Cortex of kidney (tissue), 1 donor: ENCODE data around the gene APOL2.
"Not testable (repeated sequence)": the region's sequence is repeated elsewhere in the genome, so short reads cannot be mapped to it uniquely, and the experiment has no call there.

Experiments
- DNase-seq: peaks from one replicate; lab custom pipeline; 2025; lab: John Stamatoyannopoulos, UW

Gene APOL2, protein sequence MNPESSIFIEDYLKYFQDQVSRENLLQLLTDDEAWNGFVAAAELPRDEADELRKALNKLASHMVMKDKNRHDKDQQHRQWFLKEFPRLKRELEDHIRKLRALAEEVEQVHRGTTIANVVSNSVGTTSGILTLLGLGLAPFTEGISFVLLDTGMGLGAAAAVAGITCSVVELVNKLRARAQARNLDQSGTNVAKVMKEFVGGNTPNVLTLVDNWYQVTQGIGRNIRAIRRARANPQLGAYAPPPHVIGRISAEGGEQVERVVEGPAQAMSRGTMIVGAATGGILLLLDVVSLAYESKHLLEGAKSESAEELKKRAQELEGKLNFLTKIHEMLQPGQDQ

DNA sequence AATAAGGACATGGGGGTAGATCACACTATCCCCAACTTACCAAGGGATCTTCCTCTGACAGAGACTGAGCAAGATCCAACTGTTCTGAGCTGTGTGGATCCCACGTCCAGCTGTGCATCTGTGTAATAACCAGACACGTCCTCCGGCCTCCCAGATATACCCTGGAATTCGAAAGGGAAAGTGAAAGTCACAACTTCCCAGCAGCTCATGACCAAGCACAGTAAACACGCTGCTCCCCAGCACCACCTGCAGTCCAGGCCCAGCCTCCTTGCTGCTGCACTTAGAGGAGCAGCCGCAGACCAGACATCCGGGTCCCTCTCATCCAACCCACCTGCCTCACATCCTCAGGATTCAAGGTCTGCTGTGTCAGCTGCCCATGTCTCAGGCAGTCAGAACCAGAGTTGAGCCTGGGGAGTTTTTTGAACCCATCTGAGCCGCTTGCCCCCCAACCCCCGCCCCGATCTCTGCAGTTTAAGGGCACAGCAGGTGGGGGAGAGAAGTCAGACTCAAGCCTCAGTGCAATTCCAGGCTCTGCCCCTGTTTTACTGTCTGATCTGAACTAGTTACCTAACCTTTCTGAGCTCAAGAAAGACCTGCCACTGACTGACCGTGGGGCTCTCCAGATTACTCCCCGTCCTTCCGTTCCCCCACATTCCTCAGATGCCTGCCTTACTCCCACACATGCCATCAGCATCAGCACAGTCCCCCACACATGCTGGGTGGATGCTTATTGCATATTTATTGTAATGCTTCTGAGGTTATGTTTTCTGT, at the start of gene APOL2:
Gene APOL2 (minus strand): TSS at position 127 of the 771 bp plus-strand sequence. CDS start 6,365 bp downstream, outside the sequence.
- no peak for DNase-seq

DNA sequence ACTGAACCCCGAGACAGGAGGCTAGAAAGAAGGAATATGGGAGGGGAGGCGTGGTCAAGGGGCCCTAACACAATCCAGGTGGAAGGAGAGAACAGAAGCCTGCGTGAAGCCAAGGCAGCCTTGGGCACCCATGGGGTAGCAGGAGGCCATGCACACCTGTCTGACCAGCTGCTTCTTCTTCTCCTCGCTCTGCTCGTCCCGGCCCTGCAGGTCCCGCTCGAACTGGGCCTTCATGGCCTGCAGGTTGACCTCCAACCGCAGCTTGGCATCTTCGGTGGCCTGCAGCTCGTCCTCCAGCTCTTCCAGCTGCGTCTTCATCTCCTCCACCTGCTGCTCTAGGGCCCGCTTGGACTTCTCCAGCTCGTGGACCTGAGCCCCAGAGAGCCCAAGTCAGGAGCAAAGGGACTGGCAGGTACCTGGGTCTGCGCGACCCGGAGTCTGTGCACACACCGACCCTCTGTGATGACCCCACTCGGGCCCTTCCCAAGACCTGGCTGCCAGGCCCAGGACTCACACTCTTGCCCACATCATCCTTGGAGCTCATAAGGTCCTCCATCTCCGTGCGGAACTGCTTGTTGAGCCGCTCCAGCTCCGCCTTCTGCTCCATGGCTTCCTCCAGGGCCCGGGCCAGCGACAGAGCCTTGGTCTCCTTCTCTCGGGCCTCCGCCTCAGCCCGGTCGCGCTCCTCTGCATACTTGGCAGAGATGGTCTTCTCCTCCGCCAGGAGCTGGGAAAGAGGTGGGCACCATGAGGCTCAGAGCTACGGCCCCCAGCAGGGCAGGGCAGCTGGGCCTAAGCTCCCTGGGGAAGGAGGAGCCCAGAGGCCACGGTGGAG, 49.5 kb upstream of the APOL2 start:
- DNase-seq, result no peak

DNA sequence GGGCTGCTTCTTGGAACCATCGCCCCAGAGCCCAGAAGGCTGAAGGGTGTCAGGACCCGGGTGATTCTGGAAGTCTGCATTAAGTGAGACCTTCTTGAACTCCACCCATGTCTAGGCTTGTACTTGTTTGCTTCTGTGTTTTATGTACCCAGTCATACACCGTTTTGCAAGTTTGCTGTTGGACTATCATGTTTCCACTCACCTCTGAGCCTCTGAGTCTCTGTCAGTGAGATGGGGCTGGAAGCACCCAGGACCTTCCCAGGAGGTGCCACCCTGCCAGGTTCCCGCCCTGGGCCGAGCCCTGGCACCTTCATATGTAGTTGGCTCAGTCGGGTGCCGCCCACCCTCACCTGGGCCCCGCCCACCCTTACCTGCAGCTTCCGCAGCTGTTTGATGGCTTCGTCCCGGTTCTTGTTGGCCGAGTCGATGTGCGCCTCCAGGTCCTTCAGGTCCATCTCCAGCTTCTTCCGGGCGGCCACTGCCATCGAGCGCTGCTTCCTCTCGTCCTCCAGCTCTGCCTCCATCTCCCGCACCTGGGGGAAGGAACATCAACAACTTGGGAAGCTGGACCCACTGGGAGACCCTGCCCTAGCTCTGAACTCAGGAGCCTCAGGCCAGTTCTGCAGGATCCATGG, 48.7 kb upstream of the APOL2 start:
- no peak for DNase-seq

DNA sequence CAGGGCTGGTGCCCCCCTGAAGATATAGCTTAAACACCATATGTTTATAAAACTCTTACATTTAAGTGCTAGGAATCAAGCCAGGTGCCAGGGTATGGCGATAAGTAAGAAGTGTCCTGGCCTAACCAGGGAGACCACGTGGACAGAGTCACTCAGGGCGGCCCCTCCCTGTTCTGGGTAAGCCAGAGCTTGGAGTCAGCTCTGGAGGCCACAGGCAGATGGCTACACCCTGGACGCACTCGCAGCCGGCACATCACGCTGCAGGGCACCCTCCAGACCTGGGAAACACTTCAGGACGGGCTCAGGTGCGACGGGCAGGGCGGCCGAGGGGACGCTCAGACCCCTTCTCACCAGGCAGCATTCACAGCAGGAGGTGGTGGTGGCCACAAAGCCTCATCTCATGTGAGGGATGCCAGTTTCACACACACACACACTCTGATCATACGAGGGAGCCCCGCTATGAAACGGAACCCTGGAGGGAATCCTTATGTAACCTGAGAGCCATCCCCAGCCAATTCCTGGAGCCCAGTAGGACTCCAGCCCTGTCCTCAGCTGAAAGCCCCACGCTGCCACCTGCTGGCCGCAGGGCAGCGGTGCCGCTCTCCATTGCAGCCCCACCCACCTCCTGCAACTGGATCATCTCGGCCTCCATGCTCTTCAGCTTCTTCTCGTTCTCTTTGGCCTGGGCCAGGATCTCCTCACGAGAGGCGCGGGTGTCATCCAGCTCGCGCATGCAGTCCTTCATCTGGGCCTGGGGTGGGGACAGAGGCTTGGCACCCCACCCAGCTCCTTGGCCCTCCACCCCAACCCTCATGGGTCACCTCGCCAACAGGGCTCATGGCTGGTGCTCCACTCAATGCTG, 47.0 kb upstream of the APOL2 start:
- DNase-seq, result no peak

DNA sequence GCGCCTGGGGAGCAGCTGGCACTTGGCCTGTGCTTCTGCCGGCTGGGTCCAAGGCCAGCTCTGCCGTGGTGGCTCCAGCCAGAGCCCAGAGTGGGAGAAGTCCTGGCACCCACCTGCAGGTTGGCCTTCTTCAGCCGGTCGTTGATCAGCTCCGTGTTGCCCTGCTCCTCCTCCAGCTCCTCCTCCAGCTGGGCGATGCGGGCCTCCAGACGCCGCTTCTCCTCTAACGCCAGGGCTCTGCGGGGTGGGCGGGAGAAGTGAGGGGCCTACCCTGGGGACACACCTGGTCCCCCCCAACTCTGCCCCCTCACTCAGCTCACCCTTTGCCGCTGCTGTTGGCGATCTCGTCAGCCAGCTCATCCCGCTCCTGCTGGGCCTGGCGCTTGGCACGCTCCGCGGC, 46.2 kb upstream of the APOL2 start:
- no peak for DNase-seq

DNA sequence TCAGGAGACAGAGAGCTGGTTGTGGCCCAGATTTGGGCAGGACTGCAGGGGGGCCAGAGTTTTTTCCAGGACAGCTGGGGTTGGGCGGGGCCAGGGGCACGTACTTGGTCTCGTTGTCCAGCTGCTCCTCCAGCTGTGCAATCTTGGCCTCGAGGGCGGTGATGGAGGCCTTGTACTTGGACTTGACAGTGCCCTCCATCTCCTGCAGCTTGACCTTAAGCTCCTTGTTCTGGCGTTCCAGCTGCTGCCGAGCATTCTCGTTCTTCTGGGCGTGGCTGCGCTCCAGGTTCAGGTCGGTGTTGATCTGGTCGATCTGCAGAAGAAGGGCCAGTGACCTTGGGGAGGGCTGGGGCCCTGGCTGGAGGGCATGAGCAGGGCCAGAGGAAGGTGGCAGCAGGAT, 45.7 kb upstream of the APOL2 start:
- DNase-seq, result no peak

DNA sequence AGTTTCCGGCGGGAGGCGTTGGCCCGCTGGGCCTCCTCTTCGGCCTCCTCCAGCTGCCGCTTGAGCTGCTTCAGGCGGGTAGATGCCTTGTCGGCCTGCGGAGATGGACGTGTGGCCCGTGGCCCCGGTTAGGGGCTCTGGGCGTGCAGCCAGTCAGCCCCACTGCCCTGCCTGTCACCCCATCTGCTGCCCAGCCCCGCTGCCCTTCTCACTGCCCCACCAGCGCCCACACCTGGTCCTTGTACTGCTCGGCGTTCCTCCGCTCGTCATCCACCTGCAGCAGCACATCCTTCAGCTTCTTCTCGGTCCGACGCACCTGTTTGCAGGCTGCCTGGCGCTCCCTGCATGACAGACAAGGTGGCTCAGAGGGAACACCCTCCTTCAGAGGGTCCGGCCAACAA, 44.8 kb upstream of the APOL2 start:
- no peak for DNase-seq

DNA sequence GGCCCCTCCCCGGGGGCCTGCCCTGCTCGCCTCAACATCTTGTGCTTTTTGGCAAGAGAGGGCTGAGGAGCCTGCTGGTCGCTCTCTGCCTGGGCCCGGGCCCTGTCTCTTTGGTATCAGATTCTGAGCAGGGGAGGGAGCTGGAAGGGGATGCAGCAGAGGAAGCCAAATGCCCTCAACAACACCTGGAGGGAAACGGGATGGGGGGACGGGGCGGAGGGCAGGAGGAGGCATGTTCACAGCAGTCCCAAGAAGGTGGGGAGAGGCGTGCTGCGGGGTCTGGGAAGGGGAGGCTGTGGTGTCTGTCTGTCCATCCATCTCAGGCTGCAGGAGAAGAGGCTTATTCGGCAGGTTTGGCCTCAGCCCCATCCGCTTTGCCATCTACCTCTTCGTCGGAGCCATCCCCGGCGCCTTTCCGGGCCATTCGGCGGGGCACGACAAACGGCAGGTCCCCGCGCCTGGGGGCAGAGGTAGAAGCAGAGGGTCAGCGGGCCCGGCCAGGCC, 43.1 kb upstream of the APOL2 start:
- no peak for DNase-seq

DNA sequence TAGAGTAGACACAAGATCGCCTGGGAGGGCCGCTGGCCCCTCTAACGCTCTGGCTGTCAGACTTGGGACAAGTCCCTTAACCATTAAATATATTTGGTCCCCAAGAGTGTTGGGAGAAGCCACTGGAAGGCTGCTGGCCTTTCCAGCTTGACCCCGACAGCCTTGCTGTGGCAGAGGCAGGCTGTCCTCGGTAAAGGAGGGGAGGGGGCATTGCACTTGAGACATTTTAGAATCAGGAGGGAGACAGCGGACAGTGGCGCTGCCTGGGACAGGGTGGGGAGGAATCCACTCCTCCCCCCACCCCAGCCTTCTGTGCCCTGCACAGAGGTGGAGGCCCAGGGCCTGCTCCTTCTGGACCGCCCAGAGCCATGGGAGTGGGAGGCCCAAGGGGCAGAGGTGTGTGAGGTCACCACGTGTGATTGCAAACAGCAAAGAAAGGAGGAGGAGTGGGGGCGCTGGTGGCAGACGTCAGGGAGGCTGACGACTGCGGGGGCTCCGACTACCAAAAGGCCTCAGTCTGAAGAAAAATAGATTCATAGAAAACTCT, 42.5 kb upstream of the APOL2 start:
- DNase-seq, result no peak

DNA sequence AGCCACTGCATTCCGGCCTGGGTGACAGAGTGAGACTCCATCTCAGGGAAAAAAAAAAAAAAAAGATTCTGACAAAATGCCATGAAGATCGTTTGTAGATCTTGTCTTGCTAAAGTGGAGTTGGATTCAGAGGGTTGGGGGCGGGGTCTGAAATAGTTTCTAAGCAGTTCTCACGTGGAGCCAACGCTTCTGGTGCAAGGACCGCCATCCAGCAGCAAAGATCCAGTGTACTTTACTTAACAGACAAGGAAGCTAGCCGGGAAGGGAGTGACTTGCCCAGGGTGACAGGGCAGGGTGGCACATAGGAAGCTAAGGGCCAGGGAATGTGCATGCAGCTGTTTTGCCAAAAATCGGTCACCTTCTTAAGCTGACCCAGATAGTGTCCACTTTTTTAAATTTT, 41.1 kb upstream of the APOL2 start:
- DNase-seq, result no peak

DNA sequence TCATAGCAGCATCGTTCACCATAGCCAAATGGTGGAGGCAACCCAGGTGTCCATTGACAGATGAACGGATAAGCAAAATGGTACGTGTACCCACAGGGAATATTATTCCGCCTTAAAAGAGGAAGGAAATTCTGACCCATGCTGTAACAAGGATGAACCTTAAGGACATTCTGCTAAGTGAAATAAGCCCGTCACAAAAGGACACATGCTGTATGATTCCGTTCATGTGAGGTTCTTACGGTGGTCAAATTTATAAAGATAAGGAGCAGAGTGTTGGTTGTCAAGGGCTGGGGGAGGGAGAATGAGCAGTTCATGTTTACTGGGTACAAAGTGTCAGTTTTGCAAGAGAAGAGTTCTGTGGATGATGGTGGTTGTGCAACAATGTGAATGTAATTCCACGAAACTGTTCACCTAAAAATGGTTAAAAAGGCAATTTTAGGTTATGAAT, 39.9 kb upstream of the APOL2 start:
- no peak for DNase-seq

DNA sequence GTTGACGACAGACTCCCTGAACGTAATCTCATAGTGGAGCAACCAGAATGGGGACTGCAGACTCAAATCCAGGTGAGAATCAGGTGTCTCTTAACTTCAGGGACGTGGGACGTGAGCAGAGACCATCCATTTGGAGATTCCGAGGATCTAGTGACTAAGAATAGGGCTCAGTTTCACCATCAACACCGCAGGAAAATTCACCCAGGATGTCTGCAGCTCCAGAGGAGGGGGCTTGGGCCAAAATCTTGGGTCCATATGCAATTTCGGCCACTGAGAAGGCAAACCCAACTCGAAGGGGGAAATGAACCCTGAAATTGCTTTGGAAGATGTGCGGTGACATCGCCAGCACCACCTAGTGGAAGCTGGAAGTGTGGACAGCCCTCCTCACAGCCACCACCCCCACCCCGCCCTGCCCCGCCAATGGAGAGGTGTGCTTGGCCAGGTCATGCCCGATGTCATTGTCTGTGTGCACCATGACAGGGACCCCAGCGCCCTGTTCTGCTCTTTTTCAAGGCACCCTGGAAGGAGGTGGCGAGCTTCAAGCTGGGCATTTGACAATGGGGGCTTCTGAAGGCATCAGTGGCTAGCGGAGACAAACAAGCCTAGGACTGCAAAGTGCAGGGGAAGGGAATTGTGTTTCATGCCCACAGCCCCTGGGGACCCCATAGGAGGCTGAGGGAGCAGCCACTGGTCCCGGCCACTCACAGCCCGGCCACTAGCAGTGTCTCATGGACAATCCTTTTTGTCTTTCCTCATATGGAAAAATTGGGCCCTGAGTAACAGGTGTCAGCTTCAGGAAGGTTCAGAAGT, 38.4 kb upstream of the APOL2 start:
- DNase-seq, result no peak

DNA sequence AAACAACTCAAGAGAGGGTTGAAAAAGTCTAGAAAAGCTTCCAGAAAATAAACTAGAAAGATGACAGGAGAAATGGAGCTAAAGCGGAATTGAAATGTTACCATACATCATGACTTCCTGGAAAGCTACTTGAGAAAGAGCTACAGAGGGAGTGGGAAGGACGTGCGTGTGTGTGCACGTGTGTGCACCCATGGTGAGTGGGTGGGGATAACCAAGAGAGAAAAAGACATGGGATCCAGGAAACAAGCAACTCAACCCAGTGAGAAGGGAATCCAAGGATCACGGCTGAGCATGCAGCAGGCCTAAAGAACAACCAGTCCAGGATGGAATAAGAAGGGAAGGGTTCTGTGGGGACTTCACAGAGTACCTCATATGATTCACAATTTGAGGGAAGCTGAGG, 35.2 kb upstream of the APOL2 start:
- DNase-seq, result no peak

DNA sequence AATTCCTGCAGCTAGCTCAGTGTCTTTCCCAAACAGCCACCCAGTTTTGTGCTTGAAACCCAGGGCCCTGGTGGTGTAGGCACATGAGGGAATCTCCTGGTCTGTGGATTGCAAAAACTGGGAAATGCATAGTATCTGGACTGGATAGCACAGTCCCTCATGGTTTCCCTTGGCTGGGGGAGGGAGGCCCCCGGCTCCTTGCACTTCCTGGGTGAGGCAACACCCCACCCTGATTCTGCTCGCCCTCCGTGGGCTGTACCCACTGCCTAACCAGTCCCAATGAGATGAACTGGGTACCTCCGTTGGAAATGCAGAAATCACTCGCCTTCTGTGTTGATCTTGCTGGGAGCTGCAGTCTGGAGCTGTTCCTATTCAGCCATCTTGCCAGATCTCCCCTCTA, 32.6 kb upstream of the APOL2 start:
- not testable (repeated sequence) for DNase-seq

DNA sequence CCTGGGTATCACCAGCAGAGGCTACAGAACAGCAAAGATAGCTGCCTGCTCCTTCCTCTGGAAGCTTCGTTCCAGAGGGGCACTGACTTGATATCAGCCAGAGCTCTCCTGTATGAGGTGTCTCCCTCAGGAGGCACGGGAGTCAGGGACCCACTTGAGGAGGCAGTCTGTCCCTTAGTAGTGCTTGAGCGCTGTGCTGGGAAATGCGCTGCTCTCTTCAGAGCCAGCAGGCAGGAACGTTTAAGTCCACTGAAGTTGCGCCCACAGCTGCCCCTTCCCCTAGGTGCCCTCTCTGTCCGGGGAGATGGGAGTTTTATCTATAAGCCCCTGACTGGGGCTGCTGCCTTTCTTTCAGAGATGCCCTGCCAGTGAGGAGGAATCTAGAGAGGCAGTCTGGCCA, 31.9 kb upstream of the APOL2 start:
- not testable (repeated sequence) for DNase-seq

DNA sequence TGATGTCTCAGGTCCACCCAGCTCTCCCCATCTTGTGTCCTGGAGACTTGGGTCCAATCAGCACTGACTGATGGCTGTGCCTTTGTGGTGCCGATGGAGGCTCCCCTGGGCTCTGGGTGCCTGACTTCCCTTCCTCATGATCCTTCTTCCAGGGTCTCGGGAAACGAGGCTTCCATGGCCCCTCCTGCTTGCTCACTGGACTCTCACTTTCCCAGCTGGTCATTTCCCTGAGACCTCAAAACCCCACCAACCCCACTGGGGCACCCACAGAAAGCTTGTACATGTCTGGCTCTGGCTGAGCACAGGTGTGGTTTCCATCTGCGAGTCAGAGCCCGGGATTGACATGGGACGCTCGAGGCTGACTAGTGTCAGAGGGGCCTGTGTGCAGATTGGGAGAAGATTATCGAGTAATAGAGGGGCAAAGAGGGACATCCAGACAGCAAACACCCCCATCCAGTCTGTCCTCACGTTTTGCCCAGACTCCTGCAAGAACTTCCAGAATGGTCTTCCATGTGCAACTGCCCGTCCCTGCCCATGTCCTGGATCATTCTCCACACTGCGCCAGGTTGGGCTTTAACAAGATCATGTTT, 28.7 kb upstream of the APOL2 start:
- DNase-seq, result no peak

DNA sequence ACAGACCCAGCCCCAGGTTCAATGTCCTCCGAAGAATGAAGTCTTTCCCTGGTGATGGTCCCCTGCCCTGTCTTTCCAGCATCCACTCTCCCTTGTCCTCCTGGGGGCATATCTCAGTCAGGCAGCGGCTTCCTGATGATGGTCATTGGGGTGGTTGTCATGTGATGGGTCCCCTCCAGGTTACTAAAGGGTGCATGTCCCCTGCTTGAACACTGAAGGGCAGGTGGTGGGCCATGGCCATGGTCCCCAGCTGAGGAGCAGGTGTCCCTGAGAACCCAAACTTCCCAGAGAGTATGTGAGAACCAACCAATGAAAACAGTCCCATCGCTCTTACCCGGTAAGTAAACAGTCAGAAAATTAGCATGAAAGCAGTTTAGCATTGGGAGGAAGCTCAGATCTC, 27.7 kb upstream of the APOL2 start:
- DNase-seq, result no peak

DNA sequence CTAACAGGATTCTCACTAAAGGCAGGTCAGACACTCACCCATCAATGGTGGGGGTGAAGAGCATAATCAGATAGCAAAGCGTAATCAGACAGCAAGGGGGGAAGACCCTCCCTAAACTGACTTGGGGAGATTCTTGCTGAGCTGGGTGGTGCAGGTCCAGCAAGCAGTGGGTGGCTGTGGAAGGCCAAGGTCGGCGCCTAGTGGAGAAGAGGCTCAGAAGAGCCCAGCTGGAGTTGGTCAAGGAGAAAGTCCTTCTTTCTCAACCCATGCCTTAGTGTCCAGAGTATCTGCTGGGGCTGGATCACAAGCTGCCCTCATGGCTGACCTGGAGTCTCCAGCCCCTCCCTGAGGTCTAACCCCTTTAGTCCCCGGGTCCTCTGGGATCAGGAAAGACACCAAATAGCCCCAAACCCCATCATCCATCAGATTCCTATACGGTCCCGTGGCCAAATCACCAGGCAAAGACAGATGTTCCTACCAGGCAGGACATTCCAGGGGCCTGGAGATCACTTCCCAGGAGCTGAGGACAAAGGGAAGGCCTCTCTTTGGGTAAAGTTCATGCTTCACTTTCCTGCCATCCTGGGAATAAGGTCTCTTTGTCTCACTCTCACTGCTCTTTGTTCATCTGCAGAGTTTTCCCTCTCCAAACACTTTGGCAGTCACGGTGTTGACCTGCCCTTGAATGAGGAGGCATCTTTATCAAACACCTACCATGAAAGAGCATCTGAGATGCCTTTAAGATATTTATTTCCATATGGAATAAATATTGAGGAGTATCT, 24.7 kb upstream of the APOL2 start:
- DNase-seq, result not testable (repeated sequence)
